ENCODE measurements around the gene PTPRM. TPM values are rescaled to one million over a fixed set of nuclear protein-coding genes. Genes with fewer than 3 reads are reported as not detected.

PTPRM gene
- polyA plus RNA-seq, 1 donor (not counting 4 experiments of a cell fraction or from before 2014, with no cell fraction given), result 54.5 TPM

- H3K4me2 ChIP-seq (ENCODE audit: control insufficient read depth, extremely low read depth, insufficient read depth, low read depth, low read length), result no peak overlapping the region
- no peaks in the 10 kb centered on the region for H3K4me1 ChIP-seq (ENCODE audit: control insufficient read depth, extremely low read depth, insufficient read depth, low read length)
- no peaks in the 10 kb centered on the region for H3K9me1 ChIP-seq (ENCODE audit: control insufficient read depth, extremely low read depth, insufficient read depth, low read length)
- DNase-seq (ENCODE audit: low read depth, low spot score), result no peak
- no peak for FAIRE-seq
- no peaks in the 10 kb centered on the region for H3K36me3 ChIP-seq (ENCODE audit: control insufficient read depth in 2 of 2, extremely low read depth in 1 of 2, insufficient read depth in 2 of 2, low read length in 2 of 2)
- no peak overlapping the region for H2AFZ ChIP-seq (ENCODE audit: control insufficient read depth, low read length)
- H3K9me3 ChIP-seq (ENCODE audit: control insufficient read depth, low read depth, low read length), result no peaks in the 10 kb centered on the region
- H3K27ac ChIP-seq (ENCODE audit: control insufficient read depth, insufficient read depth, low read length), result no peak overlapping the region
- H3K27me3 ChIP-seq (ENCODE audit: control insufficient read depth, extremely low read depth, insufficient read depth, low read length), result no peaks in the 10 kb centered on the region
- dilution Hi-C loops (cut with MboI; ENCODE audit: extremely low pct_ligation_motif_present, low sequenced_read_pairs), result no loop called here
- H3K4me3 ChIP-seq (ENCODE audit: control insufficient read depth in 2 of 3, extremely low read depth in 1 of 3, insufficient read depth in 2 of 3, low read depth in 1 of 3, low read length in 3 of 3), result no peak overlapping the region
- H4K20me1 ChIP-seq (ENCODE audit: control insufficient read depth, extremely low read depth, insufficient read depth, low read length), result no peaks in the 10 kb centered on the region
- no peak for TF ChIP-seq EZH2 (IDR thresholded peaks at IDR 0.05; ENCODE audit: low read length)
- H3K9ac ChIP-seq (ENCODE audit: control insufficient read depth, extremely low read depth, insufficient read depth, low read length), result no peak overlapping the region
- H3K79me2 ChIP-seq (ENCODE audit: control insufficient read depth, insufficient read depth, low read length), result no peaks in the 10 kb centered on the region
Observed at GRCh38 chr18:7662866-7663265, 95.8 kb downstream of the PTPRM start.

- Histone ChIP-seq H3K9ac (ENCODE audit: control insufficient read depth, extremely low read depth, insufficient read depth, low read length) (no peak overlapping the region), H3K36me3 (ENCODE audit: control insufficient read depth in 2 of 2, extremely low read depth in 1 of 2, insufficient read depth in 2 of 2, low read length in 2 of 2) (no peaks in the 10 kb centered on the region), H3K4me2 (ENCODE audit: control insufficient read depth, extremely low read depth, insufficient read depth, low read depth, low read length) (no peak overlapping the region), H3K4me1 (ENCODE audit: control insufficient read depth, extremely low read depth, insufficient read depth, low read length) (no peaks in the 10 kb centered on the region), H4K20me1 (ENCODE audit: control insufficient read depth, extremely low read depth, insufficient read depth, low read length) (no peaks in the 10 kb centered on the region), H3K9me3 (ENCODE audit: control insufficient read depth, low read depth, low read length) (no peaks in the 10 kb centered on the region), H3K79me2 (ENCODE audit: control insufficient read depth, insufficient read depth, low read length) (no peaks in the 10 kb centered on the region), H3K27ac (ENCODE audit: control insufficient read depth, insufficient read depth, low read length) (no peak overlapping the region), H3K4me3 (ENCODE audit: control insufficient read depth in 2 of 3, extremely low read depth in 1 of 3, insufficient read depth in 2 of 3, low read depth in 1 of 3, low read length in 3 of 3) (no peak overlapping the region), H2AFZ (ENCODE audit: control insufficient read depth, low read length) (no peak overlapping the region), H3K9me1 (ENCODE audit: control insufficient read depth, extremely low read depth, insufficient read depth, low read length) (no peaks in the 10 kb centered on the region), H3K27me3 (ENCODE audit: control insufficient read depth, extremely low read depth, insufficient read depth, low read length) (no peaks in the 10 kb centered on the region)
- no peak for TF ChIP-seq EZH2 (IDR thresholded peaks at IDR 0.05; ENCODE audit: low read length)
- TF ChIP-seq, protein P1, sequence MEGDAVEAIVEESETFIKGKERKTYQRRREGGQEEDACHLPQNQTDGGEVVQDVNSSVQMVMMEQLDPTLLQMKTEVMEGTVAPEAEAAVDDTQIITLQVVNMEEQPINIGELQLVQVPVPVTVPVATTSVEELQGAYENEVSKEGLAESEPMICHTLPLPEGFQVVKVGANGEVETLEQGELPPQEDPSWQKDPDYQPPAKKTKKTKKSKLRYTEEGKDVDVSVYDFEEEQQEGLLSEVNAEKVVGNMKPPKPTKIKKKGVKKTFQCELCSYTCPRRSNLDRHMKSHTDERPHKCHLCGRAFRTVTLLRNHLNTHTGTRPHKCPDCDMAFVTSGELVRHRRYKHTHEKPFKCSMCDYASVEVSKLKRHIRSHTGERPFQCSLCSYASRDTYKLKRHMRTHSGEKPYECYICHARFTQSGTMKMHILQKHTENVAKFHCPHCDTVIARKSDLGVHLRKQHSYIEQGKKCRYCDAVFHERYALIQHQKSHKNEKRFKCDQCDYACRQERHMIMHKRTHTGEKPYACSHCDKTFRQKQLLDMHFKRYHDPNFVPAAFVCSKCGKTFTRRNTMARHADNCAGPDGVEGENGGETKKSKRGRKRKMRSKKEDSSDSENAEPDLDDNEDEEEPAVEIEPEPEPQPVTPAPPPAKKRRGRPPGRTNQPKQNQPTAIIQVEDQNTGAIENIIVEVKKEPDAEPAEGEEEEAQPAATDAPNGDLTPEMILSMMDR (optimal IDR thresholded peaks at IDR 0.05 in 1 of 3, IDR thresholded peaks at IDR 0.05 in 1 of 3, conservative IDR thresholded peaks at IDR 0.05 in 1 of 3; ENCODE audit: extremely low read depth in 1 of 3, insufficient read depth in 2 of 3, low read length in 3 of 3), result no peak
- FAIRE-seq, result no peak
- DNase-seq (ENCODE audit: low read depth, low spot score), result no peak
- dilution Hi-C loops (cut with MboI; ENCODE audit: extremely low pct_ligation_motif_present, low sequenced_read_pairs), result no loop called here
Observed at GRCh38 chr18:7663366-7664312, 96.5 kb downstream of the PTPRM start.
